Vagina (tissue), 2 donors: ENCODE data around the gene CD151. TPM values are rescaled to one million over a fixed set of nuclear protein-coding genes. Genes with fewer than 3 reads are reported as not detected.

ENCODE experiments used
- DNase-seq, 2 donors: peaks; one replicate each; pipeline ENCODE4 v3.0.0-alpha.2; 2017; ENCODE audit errors: extremely low spot score in 2 of 2
- H3K27ac ChIP-seq: fragments of 200-600 bp; sonication (generic); one replicate; pipeline ENCODE4 v1.5.1; 2019
- H3K27me3 ChIP-seq: fragments of 200-600 bp; sonication (generic); one replicate; pipeline ENCODE4 v1.5.1; 2019
- H3K36me3 ChIP-seq, 2 donors: fragments of 200-600 bp; sonication (generic); one replicate each; pipeline ENCODE4 v1.5.1; 2017 to 2019
- H3K4me1 ChIP-seq: fragments of 200-600 bp; sonication (generic); one replicate; pipeline ENCODE4 v1.5.1; 2019
- H3K4me3 ChIP-seq, 2 donors: fragments of 200-600 bp; sonication (generic); 1 replicate in 1 of 2; 2 replicates in 1 of 2; pipeline ENCODE4 v1.5.1; 2016 to 2019
- H3K9me3 ChIP-seq: fragments of 200-600 bp; sonication (generic); one replicate; pipeline ENCODE4 v1.5.1; 2019
- POLR2A ChIP-seq, 2 donors: fragments of 450-650 bp; IDR thresholded peaks; one replicate each; pipeline ENCODE4 v1.6.1; 2017; ENCODE audit warnings: antibody characterized with exemption in 2 of 2, mild to moderate bottlenecking in 2 of 2, moderate library complexity in 2 of 2
- POLR2AphosphoS5 ChIP-seq, 2 donors: sonication (generic); formaldehyde crosslinking; IDR thresholded peaks; one replicate each; pipeline ENCODE4 v1.9.0; 2017; ENCODE audit warnings: antibody characterized with exemption in 2 of 2, mild to moderate bottlenecking in 2 of 2, low read depth in 1 of 2; ENCODE audit not compliant: insufficient read depth in 1 of 2
- intact Hi-C: fragments of 100-400 bp; cut with DNase I; formaldehyde crosslinking; loops from one replicate; pipeline ENCODE4 v1.15.1; 2023
- total RNA-seq: library from RNA; depleted of rRNA; stranded (reverse); fragments of >200 nt; gene quantifications from one replicate; pipeline ENCODE4 v1.2.3, GENCODE V29; 2016
- TF ChIP-seq, protein P1 (sequence below), 3 experiments: fragments of 450-650 bp in 2 of 3; fragments of 200-600 bp in 1 of 3; sonication (generic) in 1 of 3; IDR thresholded peaks; one replicate each; pipeline ENCODE4 v1.5.1; 2017 to 2019; ENCODE audit warnings: antibody characterized with exemption in 3 of 3, mild to moderate bottlenecking in 2 of 3, moderate library complexity in 2 of 3

Gene CD151
- total RNA-seq, 1 donor from 2014 or later, result 150 TPM

DNA sequence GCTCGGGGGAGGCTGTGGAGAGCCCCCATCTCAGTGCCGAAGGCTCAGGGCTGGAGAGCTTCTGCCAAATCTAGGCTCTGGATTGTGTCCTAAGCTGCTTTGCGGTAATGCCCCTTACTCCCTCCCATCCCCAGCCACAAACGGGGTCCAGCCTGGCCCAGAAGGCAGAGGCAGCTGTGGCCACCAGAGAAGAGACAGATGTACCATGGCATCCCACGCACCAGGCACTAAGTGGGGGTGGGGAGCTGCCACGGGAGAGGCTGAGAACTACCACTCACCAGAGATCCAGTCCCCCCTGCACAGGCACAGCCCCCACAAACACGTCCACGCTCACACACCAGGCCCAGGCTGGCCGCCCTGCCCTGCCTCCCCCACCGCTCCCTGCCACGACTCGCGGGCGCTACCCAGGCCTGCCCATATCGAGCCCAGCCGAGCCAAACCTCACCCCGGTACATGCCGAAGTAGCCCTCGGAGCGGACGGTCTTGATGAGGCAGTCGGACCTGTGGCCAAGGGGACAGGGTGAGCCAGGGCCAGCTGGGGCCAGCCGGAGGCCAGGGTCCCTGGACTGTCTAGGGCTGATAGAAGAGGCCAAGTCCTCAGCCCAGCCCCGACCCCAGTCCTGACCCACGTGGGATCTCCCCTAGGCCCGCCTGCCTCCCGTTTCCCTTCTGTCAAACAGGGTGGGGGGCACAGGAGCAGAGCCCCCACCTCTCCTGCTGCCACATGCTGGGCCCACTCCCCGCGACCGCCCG lies 38.6 kb upstream of the CD151 start:
- Histone ChIP-seq H3K27me3 (no peaks in the 10 kb centered on the region), H3K36me3 (no peaks in the 10 kb centered on the region), H3K9me3 (no peaks in the 10 kb centered on the region), H3K4me3 (no peak overlapping the region), H3K4me1 (peaks cover 50% of the 10 kb centered on the region), H3K27ac (no peak overlapping the region)
- intact Hi-C loops, result no loop called here
- TF ChIP-seq POLR2A (IDR thresholded peaks at IDR 0.05), result no peak
- no peak for TF ChIP-seq POLR2AphosphoS5 (IDR thresholded peaks at IDR 0.05; ENCODE audit: insufficient read depth in 1 of 2, low read depth in 1 of 2)
- TF ChIP-seq, protein P1, sequence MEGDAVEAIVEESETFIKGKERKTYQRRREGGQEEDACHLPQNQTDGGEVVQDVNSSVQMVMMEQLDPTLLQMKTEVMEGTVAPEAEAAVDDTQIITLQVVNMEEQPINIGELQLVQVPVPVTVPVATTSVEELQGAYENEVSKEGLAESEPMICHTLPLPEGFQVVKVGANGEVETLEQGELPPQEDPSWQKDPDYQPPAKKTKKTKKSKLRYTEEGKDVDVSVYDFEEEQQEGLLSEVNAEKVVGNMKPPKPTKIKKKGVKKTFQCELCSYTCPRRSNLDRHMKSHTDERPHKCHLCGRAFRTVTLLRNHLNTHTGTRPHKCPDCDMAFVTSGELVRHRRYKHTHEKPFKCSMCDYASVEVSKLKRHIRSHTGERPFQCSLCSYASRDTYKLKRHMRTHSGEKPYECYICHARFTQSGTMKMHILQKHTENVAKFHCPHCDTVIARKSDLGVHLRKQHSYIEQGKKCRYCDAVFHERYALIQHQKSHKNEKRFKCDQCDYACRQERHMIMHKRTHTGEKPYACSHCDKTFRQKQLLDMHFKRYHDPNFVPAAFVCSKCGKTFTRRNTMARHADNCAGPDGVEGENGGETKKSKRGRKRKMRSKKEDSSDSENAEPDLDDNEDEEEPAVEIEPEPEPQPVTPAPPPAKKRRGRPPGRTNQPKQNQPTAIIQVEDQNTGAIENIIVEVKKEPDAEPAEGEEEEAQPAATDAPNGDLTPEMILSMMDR (IDR thresholded peaks at IDR 0.05), result no peak
- DNase-seq, result no peak

DNA sequence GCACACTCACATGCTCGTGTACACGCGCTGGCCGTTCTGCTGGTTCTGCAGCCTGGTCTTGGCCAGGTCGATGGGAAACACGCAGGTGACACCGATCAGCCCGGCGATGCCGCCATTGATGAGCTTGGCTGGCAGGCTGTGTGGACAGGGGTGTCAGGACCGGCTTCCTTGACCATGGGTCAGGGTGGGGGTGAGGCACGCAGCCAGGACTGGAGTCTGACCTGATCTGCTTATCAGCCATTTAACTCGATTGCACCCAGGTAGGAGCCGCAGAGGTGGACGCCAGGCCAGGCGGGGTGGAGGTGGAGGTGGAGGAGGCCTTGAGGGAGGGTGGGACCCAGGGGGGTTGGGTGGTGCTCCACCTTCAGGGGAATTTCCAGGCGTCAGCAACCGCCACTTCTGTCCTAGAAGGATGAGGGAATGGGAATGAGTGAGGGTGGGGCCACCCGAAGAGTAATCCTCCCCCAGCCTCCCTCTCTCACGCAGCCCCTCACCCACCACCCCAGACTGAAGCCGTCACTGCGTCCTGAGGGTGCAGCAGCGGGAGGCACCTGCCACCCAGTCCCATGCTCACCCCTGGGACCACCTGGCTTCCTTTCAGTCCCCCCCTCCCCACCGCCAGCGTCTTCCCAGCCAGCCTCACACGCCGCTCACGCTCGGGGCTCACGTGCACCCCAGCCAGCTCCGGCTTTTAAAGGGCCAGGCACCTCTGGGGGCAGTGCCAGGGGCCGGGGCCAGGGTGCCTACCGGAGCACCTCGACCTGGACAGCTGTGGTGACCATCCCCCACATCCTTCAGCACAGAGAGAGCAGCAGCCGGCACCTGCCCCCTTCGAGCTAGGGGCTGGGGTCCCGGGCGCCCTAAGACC lies 37.8 kb upstream of the CD151 start:
- peak overlapping the region; percentile 65 to 97 for H3K4me3 ChIP-seq
- H3K27ac ChIP-seq, result peak overlapping the region; percentile 87
- H3K27me3 ChIP-seq, result no peaks in the 10 kb centered on the region
- intact Hi-C loops, result no loop called here
- peaks cover 0 to 3% of the 10 kb centered on the region in 2 donors for H3K36me3 ChIP-seq
- H3K4me1 ChIP-seq, result peaks cover 45% of the 10 kb centered on the region
- TF ChIP-seq, protein P1 (IDR thresholded peaks at IDR 0.05), result no peak
- TF ChIP-seq POLR2AphosphoS5 (IDR thresholded peaks at IDR 0.05; ENCODE audit: insufficient read depth in 1 of 2, low read depth in 1 of 2), result no peak
- no peak for TF ChIP-seq POLR2A (IDR thresholded peaks at IDR 0.05)
- H3K9me3 ChIP-seq, result no peaks in the 10 kb centered on the region
- DNase-seq, result no peak

DNA sequence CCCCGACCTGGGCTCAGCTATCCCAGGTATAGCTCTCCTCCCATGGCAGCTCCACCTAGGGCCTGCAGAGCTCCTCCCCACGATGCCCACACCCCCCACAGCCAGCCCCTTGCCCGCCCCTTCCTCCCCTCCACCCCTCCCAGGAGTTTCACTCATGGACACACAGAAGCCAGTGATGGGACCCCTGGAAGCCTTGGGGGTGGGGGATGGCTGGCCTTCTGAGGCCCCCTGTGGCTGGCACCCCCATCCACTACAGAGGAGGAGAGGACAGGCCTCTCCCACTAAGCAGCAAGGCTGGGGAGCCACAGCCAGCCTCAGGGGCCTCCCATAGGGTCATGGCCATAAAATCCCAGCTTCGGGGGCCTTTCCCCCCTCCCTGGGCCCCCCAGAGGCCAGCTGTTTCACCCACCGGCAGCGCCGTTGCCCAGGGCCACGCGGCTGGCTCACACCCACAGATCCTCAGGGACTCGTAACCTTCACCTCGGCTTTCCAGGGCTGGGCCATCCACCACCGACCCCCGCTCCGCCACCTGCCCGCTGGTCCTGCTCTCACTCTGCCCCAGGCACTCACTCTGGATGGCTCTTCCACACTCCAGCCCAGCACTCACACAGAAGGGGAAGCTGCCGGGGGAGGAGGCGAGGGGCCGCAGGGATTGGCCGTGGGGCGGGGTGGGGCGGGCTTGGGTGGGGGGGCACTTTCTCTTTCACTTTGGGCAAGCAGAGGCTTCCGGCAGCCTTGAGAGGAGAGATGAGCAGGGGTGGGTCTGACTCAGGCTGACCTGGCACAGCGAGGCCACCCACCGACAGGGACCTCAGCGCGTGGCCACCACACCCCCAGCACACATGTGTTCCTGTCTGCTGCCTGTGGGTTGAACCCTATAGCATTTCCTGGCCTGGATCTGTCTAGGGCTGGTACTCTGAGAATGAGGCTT lies 36.9 kb upstream of the CD151 start:
- no peaks in the 10 kb centered on the region for H3K9me3 ChIP-seq
- DNase-seq, result no peak
- H3K27me3 ChIP-seq, result no peaks in the 10 kb centered on the region
- peaks cover 0 to 9% of the 10 kb centered on the region in 2 donors for H3K36me3 ChIP-seq
- TF ChIP-seq POLR2AphosphoS5 (IDR thresholded peaks at IDR 0.05; ENCODE audit: insufficient read depth in 1 of 2, low read depth in 1 of 2) (peak in 1 of 2 donors; percentile 41), POLR2A (IDR thresholded peaks at IDR 0.05) (no peak)
- TF ChIP-seq, protein P1 (IDR thresholded peaks at IDR 0.05), result no peak
- peak overlapping the region; percentile 65 to 97 for H3K4me3 ChIP-seq
- intact Hi-C loops, result no loop called here
- H3K27ac ChIP-seq, result peak overlapping the region; percentile 87
- H3K4me1 ChIP-seq, result peaks cover 37% of the 10 kb centered on the region

DNA sequence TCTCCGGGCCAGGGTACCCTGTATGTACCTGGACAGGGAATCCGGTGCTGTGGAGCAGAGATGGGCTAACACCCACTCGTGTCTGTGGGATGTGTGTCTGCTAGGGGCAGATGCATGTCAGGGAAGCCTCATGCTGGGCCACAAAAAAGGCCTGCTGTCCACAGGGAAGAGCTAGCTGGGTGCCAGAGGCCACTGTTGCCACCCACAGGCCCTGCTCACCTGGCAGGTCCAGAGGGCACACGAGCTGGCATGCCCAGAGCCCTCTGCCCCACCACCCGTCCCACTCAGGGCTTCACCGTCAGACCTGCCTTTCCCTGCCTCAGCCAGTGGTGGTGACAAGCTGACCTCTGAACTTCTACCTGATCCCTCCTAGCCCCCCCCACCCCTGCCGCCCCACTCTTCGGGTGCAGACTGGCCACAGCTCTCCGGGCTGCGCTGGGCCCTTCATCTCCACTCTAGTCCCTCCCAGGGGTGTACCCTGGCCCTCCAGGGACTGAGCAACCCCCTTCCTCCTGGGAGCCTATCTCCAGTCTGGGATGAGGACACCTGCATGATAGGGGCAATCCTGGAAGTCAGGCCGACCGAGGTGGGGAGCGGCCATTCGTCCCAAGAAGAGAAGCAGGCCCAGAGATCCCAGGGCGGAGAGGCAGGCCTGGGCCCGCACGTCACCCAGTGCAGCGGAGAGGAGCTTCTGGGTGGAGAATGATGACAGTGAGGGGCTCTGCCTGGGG lies 36.0 kb upstream of the CD151 start:
- Histone ChIP-seq H3K4me1 (peaks cover 37% of the 10 kb centered on the region), H3K9me3 (no peaks in the 10 kb centered on the region), H3K36me3 (peaks cover 0 to 9% of the 10 kb centered on the region in 2 donors), H3K27me3 (no peaks in the 10 kb centered on the region), H3K27ac (peak overlapping the region; percentile 87), H3K4me3 (peak overlapping the region; percentile 65 to 97)
- no peak for DNase-seq
- TF ChIP-seq POLR2A (IDR thresholded peaks at IDR 0.05), result no peak
- TF ChIP-seq, protein P1 (IDR thresholded peaks at IDR 0.05), result no peak
- no peak for TF ChIP-seq POLR2AphosphoS5 (IDR thresholded peaks at IDR 0.05; ENCODE audit: insufficient read depth in 1 of 2, low read depth in 1 of 2)
- intact Hi-C loops, result no loop called here
